GM12801 (cell line): ENCODE results near the gene SDK2.

Experiments used
- TF ChIP-seq, protein P1 (sequence below): IDR thresholded peaks from one replicate; pipeline ENCODE4 v1.5.1; 2011; ENCODE audit warnings: control low read depth; ENCODE audit not compliant: insufficient read length; ENCODE audit errors: extremely low read depth

The SDK2 gene

DNA sequence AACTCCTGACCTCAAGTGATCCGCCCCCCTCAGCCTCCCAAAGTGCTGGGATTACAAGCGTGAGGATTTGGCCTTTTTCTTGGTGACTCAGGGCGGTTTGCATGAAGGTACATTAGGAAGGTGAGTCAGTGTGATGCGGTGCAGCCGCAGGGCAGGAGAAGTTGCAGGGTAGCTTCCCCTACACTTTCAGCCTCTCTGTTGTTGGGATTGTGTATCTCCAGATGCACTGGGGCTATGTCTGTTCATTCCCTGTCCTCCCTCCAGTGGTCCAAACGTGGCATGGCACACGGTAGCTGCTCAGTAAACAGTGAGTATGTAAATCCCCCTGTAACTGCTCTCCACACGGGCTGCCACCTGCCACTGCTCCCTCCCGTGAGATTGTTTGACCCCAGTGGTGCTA lies 223.3 kb downstream of the SDK2 start:
- TF ChIP-seq, protein P1, sequence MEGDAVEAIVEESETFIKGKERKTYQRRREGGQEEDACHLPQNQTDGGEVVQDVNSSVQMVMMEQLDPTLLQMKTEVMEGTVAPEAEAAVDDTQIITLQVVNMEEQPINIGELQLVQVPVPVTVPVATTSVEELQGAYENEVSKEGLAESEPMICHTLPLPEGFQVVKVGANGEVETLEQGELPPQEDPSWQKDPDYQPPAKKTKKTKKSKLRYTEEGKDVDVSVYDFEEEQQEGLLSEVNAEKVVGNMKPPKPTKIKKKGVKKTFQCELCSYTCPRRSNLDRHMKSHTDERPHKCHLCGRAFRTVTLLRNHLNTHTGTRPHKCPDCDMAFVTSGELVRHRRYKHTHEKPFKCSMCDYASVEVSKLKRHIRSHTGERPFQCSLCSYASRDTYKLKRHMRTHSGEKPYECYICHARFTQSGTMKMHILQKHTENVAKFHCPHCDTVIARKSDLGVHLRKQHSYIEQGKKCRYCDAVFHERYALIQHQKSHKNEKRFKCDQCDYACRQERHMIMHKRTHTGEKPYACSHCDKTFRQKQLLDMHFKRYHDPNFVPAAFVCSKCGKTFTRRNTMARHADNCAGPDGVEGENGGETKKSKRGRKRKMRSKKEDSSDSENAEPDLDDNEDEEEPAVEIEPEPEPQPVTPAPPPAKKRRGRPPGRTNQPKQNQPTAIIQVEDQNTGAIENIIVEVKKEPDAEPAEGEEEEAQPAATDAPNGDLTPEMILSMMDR: no peak

DNA sequence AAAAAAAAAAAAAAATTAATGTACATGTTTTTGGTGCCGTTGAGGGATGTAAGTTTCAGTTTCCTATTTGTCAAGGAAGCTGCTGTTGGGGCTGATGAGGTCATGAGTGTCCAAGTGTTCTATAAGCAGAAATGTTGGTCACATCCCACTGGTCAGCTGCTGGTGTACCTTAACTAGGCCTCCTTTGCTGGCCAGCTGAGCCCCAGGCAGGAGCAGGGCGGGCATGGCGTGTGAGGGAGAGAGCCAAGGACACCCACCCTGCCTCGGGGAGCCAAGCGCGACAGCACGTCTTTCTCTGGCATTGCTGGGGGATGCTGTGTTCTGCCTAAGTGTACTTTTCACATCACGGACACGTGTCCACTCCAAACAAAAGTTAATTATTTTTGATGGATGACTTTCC lies 224.4 kb downstream of the SDK2 start:
- TF ChIP-seq, protein P1: no peak

DNA sequence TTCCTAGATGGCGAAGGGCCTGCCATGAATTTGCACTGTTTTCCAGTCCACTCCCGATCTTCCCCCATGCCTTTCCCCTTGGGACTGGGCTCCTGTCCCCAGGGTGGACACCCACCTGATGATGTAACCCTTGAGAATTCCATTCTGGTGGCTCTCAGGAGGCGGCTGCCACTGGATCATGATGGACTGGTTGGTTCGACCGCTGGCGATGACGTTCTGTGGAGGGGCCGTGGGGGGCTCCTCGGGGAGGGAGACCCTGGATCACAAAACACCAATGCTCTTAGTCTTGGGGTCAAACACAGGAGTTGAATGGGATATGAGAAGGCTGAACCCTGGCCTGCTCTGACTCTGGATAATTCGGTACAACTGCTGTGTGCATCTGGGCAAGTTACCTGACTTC lies 225.2 kb downstream of the SDK2 start:
- TF ChIP-seq, protein P1: no peak

DNA sequence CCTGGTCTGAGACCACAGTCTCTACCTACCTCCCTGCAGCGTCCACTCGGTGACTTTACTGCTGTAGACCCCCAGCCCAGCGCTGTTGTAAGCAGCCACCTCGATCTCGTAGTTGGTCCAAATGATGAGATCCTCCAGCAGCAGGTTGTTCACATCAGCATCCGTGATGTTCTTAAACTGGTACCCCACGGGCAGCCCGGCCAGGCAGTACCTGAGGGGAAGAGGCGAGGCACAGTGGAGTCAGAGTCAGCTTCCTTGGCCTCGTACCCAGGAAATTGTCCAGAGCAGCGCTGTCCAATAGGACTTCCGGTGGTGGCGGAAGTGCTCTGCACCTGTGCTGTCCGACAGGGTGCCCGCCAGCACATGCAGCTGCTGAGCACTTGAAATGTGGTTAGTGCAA lies 228.5 kb downstream of the SDK2 start:
- TF ChIP-seq, protein P1: no peak

DNA sequence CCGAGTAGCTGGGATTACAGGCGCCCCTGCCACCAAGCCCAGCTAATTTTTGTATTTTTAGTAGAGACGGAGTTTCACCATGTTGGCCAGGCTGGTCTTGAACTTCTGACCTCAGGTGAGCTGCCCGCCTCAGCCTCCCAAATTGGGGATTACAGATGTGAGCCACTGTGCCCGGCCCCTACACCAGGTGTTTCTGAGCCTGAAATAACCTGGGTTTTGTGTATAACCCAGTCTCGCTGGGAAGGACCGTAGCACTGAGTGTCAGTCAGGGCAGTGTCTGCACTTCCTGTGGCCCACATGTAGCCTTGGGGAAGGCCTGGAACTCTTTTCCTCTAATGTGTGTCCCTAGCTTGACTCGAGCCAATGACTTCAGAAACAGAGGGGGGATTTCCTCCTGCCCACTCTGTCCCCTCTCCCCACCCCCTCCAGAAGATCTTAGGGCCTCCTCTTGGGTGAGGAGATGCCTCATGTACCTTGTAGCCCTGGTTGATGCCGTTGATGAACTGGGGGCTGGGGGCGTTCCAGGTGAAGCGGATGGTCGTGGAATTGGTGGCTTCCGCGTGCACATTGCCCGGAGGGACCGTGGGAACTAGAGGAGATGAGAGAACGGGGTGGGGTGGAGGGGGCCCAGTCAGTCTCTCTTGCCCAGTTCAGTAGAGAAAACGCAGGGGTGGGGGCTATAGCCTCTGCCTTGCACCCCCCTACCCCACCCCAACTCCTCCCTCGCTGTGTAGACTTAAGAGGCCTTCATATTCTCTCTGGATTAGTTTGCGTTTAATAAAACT lies 229.9 kb downstream of the SDK2 start:
- TF ChIP-seq, protein P1: no peak

DNA sequence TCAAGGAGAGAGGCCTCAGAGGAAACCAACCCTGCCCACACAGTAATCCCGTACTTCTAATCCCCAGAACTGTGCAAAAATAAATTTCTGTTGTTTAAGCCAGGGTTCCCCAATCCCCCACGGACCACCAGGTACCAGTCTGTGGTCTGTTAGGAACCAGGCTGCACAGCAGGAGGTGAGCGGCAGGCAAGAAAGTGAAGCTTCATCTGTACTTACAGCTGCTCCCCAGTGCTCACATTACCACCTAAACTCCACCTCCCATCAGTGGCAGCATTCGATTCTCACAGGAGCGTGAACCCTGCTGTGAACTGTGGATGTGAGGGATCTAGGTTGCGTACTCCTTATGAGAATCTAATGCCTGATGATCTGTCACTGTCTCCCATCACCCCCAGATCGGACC lies 231.3 kb downstream of the SDK2 start:
- TF ChIP-seq, protein P1: no peak

DNA sequence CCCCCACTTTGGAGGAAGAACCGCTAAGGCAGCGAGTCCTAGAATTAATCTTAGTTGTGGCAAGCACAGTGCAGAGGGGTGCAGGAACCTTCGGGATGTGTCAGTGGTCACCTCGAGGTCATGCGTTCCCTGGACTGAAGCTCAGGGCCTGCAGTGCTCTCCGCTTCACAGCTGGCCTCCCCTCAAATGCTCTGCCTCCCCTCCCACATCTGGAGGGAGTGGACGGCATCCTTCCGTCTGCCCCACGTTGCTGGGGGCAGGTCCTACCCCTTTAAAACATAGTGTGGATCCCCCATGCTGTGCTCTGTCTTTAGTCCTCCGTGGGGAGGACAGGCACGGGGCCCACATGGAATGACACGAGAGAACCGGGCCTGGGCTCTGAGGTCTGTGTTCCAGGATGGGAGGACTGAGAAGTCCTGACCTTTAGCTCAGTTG lies 232.9 kb downstream of the SDK2 start:
- TF ChIP-seq, protein P1: no peak
